IPS-20b (cell line): ENCODE data around the gene SCYL1.

Experiments used
- H3K27ac ChIP-seq: one replicate; pipeline ENCODE4 v1.5.1; 2013; ENCODE audit warnings: low read length
- H3K27me3 ChIP-seq: 2 replicates; pipeline ENCODE4 v1.6.1; 2013; ENCODE audit warnings: mild to moderate bottlenecking, low read length, inconsistent platforms; ENCODE audit not compliant: insufficient read depth
- H3K36me3 ChIP-seq: 2 replicates; pipeline ENCODE4 v1.6.1; 2013; ENCODE audit warnings: low read depth, mild to moderate bottlenecking, inconsistent platforms, low read length, moderate library complexity; ENCODE audit not compliant: insufficient read depth
- H3K4me1 ChIP-seq: 2 replicates; pipeline ENCODE4 v1.6.1; 2013; ENCODE audit warnings: mild to moderate bottlenecking, control low read depth, inconsistent platforms, low read length, moderate library complexity; ENCODE audit not compliant: insufficient read depth
- H3K4me3 ChIP-seq: 2 replicates; pipeline ENCODE4 v1.5.1; 2013; ENCODE audit warnings: mild to moderate bottlenecking, low read length, inconsistent platforms
- H3K9ac ChIP-seq: 2 replicates; pipeline ENCODE4 v1.6.1; 2013; ENCODE audit warnings: low read depth, mild to moderate bottlenecking, inconsistent platforms, low read length, moderate library complexity
- H3K9me3 ChIP-seq: 2 replicates; pipeline ENCODE4 v1.6.1; 2013; ENCODE audit warnings: mild to moderate bottlenecking, low read depth, low read length, inconsistent platforms; ENCODE audit not compliant: insufficient read depth

Gene SCYL1

DNA sequence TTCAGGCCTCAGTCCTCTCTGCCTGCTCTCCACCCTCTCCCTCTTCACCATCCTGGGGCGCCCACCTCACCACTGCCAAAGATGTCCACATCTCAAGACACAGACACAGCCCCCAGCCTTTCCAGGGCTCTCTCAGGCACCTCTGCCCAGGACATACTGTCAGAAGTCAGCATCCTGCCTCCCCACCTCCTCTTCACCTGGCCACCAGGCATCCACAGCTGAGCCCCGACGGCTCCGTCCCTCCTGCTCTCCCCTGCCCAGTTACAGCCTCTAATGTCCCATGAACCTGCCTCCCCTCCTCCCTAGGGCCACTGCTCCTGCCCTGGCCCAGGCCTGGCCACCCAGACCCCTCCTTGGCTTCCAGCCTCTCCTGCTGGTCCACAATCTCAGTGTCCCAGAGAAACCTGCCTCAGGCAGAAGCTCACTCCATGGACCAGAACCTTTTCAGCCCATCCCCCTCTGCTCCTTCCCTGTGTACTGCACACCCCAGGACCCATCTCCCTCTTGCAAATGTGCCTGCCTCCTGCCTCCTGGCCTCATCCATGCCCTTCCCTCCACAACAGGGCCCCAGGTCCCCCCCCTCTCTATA lies 30.1 kb downstream of the SCYL1 start:
- no peak overlapping the region for H3K4me3 ChIP-seq
- peaks cover 26% of the 10 kb centered on the region for H3K4me1 ChIP-seq
- H3K27ac ChIP-seq = no peak overlapping the region
- H3K27me3 ChIP-seq = peaks cover 73% of the 10 kb centered on the region
- no peaks in the 10 kb centered on the region for H3K9me3 ChIP-seq
- no peaks in the 10 kb centered on the region for H3K36me3 ChIP-seq
- no peak overlapping the region for H3K9ac ChIP-seq

DNA sequence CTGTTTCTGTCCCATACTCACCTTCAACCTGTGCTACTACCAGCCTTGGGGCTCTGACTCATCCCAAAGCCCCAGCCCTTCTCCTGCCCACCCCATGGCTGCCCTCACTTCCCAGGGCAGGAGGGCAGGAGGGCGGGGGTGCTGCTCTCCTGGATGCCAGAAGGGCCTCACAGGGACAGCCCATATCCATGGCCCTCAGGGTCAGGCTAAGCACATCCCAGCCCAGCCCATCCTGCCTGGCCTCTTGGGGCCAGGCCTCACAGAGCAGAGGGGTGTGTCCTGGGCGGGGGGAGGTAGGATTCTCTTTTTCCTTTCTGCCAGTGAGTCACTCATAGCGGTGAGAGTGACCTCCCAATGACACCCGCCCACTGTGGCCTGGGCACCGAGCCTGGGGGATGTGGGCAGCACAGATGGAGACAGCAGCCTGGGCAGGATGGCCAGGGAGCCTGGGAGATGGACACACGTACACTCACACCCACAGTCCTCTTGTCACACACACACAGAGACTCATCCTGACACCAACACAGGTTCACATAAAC lies 30.9 kb downstream of the SCYL1 start:
- Histone ChIP-seq H3K9me3 (no peaks in the 10 kb centered on the region), H3K27me3 (peaks cover 72% of the 10 kb centered on the region), H3K36me3 (no peaks in the 10 kb centered on the region), H3K4me3 (no peak overlapping the region), H3K9ac (no peak overlapping the region), H3K4me1 (peaks cover 31% of the 10 kb centered on the region), H3K27ac (no peak overlapping the region)

GRCh38 chr11:65556470-65557279 lies 31.8 kb downstream of the SCYL1 start:
- peaks cover 36% of the 10 kb centered on the region for H3K4me1 ChIP-seq
- H3K27me3 ChIP-seq = peaks cover 64% of the 10 kb centered on the region
- H3K27ac ChIP-seq = no peak overlapping the region
- H3K36me3 ChIP-seq = no peaks in the 10 kb centered on the region
- H3K9me3 ChIP-seq = no peaks in the 10 kb centered on the region
- H3K9ac ChIP-seq = no peak overlapping the region
- H3K4me3 ChIP-seq = peak overlapping the region; percentile 31; the same call in 1 of the 2 replicates

DNA sequence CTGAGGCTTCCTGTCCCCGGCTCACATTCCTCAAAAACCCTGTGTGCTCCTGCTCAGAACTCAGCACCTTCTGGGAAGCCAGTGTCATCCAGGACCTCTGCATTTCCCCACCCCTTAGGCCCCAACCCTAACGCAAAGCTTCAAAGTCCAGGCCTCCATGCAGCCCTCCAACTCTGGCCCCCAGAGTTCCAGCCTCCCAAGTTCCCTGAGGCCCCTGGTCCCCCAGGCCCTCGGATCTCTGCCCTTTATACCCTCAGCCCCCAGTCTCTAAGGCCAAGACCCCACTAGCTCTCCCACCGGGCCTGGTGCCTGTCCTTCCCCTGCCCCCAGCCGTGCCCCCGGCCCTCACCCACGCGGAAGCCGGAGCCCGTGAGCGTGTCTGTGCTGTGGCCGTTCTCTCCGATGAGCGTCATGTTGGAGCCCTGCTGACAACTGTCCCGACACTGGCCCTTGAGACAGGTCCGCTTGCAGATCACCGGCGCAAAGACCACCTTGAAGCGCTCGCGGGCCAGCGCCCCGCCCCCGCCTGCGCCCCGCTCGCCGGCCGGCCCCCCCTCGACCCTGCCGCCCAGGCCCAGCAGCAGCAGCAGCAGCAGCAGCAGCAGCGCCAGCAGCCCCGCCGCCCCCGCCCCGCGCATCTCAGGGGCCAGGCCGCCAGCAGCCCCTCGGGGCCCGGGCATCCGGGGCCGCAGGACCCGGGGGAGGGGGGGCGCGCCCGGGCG lies 32.6 kb downstream of the SCYL1 start:
- H3K9ac ChIP-seq = no peak overlapping the region
- no peaks in the 10 kb centered on the region for H3K9me3 ChIP-seq
- no peak overlapping the region for H3K27ac ChIP-seq
- peaks cover 36% of the 10 kb centered on the region for H3K4me1 ChIP-seq
- peaks cover 58% of the 10 kb centered on the region for H3K27me3 ChIP-seq
- H3K36me3 ChIP-seq = no peaks in the 10 kb centered on the region
- peak overlapping the region; percentile 68; the same call in 1 of the 2 replicates for H3K4me3 ChIP-seq

- H3K9ac ChIP-seq = peak within 1 kb of the TSS; percentile 58; the same call in 1 of the 2 replicates
- H3K27ac ChIP-seq = no peak within 1 kb of the TSS
- H3K27me3 ChIP-seq = peaks cover 55% of the 10 kb centered on the region
- H3K9me3 ChIP-seq = no peaks in the 10 kb centered on the region
- peaks cover 34% of the 10 kb centered on the region for H3K4me1 ChIP-seq
- no peaks in the 10 kb centered on the region for H3K36me3 ChIP-seq
- H3K4me3 ChIP-seq = peak within 1 kb of the TSS; percentile 68
Measured at GRCh38 chr11:65558002-65558929, 33.4 kb downstream of the SCYL1 start, which contains the start of gene LTBP3. Gene LTBP3 (minus strand): TSS chr11:65558359. CDS start chr11:65557959, 400 bp downstream.

DNA sequence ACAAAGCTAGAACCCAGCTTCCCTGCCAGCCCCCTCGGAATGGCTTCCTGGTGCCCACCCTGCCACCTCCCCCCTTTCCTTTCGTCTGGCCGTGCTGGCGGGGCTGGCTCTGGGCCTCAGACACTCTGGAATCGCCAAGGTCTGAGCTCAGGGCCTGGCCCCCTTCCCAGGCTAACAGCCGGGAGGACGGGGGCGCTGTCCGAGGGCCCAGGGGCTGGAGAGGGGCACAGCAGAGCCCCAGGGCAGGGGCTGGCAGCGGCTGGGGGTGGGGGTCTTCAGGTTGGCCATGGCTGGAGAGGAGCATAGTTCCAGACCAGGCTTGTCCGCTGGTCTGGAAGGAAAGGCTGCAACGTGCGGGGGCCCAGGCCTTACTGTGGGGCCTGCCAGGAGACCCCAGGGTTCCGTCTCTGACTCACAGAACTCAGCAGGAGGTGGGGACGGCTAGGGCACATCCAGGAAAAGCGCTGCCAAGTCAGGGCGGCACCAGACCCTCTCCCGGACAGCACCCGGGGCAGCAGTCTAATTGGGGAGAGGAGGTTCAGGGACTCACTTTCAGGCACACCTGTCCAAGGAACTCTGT lies 34.1 kb downstream of the SCYL1 start:
- Histone ChIP-seq H3K4me3 (peak overlapping the region; percentile 68), H3K36me3 (no peaks in the 10 kb centered on the region), H3K4me1 (peaks cover 31% of the 10 kb centered on the region), H3K9ac (peak overlapping the region; percentile 58; the same call in 1 of the 2 replicates), H3K27me3 (peaks cover 51% of the 10 kb centered on the region), H3K27ac (no peak overlapping the region), H3K9me3 (no peaks in the 10 kb centered on the region)

DNA sequence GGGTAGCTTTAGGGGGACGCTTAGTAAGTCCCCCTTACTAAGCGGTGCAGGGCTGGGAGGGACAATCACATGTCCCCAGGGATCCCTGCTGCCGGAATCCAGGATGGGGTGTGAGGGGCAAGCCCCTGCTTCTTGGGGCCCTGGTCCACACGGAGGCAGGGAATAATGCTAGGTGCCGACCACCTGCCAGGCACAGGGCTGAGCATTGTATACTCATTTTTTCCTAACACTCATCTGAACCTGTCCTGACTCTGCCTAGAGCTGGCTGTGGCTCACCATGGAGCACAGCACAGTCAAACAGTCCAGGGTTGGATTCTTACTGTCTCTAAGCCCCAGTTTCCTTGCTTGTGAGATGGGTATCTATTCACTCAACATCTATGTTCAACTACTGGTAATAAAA lies 34.7 kb downstream of the SCYL1 start:
- no peaks in the 10 kb centered on the region for H3K9me3 ChIP-seq
- H3K36me3 ChIP-seq = no peaks in the 10 kb centered on the region
- no peak overlapping the region for H3K4me3 ChIP-seq
- H3K9ac ChIP-seq = no peak overlapping the region
- H3K4me1 ChIP-seq = peaks cover 28% of the 10 kb centered on the region
- peaks cover 46% of the 10 kb centered on the region for H3K27me3 ChIP-seq
- H3K27ac ChIP-seq = no peak overlapping the region

GRCh38 chr11:65559951-65560537 lies 35.2 kb downstream of the SCYL1 start:
- Histone ChIP-seq H3K27me3 (peaks cover 41% of the 10 kb centered on the region), H3K4me1 (peaks cover 28% of the 10 kb centered on the region), H3K36me3 (no peaks in the 10 kb centered on the region), H3K4me3 (no peak overlapping the region), H3K9ac (no peak overlapping the region), H3K9me3 (no peaks in the 10 kb centered on the region), H3K27ac (no peak overlapping the region)

DNA sequence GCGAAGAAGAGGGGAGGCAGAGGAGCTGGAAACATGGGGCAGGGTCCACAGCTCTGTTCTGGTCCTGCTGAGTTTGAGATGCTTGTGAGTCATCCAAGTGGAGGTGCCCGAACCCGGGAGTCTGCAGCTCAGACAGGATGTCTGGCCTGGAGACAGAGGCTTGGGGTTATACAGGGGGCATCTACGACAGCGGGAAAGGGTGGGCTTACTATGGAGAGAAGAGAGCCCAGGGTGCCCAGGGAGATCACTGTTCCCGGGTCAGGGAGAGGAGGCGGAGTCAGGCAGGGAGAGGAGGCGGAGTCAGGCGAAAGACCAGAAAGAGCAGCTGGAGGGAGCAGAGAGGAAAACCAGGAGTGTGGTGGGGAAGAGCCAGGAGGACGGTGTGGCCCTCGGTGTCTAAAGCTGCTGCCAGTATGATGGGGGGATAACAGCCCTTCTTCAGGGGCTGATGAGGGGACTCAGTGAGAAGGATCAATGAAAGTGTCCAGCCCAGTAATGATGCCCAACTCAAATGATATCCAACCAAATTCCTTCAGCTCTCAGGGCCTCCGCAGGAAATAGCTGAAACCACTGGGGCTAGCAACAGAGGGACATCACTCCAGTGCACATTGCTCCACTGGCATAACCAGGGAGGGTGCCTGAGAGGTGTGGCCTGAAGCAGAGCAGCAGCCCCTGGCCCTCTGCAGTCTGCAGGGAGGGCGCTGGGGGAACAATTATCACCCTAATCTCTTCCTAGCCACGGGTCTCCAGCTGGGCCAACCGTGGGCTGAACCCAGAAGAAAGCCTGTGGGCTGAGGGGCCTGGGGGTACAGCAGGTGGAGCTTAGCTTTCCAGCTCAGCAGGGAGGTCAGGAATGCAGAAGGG lies 35.9 kb downstream of the SCYL1 start:
- Histone ChIP-seq H3K27ac (no peak overlapping the region), H3K4me3 (peak overlapping the region; percentile 23; the same call in 1 of the 2 replicates), H3K9ac (no peak overlapping the region)

GRCh38 chr11:65562020-65562419 lies 37.1 kb downstream of the SCYL1 start:
- Histone ChIP-seq H3K9ac (no peak overlapping the region), H3K27ac (no peak overlapping the region), H3K4me3 (no peak overlapping the region), H3K36me3 (no peaks in the 10 kb centered on the region), H3K4me1 (peaks cover 26% of the 10 kb centered on the region), H3K9me3 (no peaks in the 10 kb centered on the region), H3K27me3 (peaks cover 27% of the 10 kb centered on the region)

More for the DNA sequence above, 35.9 kb downstream of the SCYL1 start:
- no peaks in the 10 kb centered on the region for H3K9me3 ChIP-seq
- no peaks in the 10 kb centered on the region for H3K36me3 ChIP-seq
- peaks cover 34% of the 10 kb centered on the region for H3K27me3 ChIP-seq
- peaks cover 28% of the 10 kb centered on the region for H3K4me1 ChIP-seq
